GM18861 (cell line): ENCODE measurements around the gene DOCK7.

Experiments
- ATAC-seq: cut with Tn5 transposase; IDR thresholded peaks from one replicate; pipeline ENCODE4 v1.9.1; 2021; ENCODE audit not compliant: unreplicated experiment

DOCK7 gene

GRCh38 chr1:62424411-62424810 is 263.8 kb downstream of the DOCK7 start:
- no peak for ATAC-seq

- ATAC-seq = no peak
Measured at GRCh38 chr1:62423580-62424242, 264.5 kb downstream of the DOCK7 start.

GRCh38 chr1:62420214-62420613 is 268.0 kb downstream of the DOCK7 start:
- no peak for ATAC-seq

GRCh38 chr1:62417351-62417999 is 270.7 kb downstream of the DOCK7 start:
- no peak for ATAC-seq

GRCh38 chr1:62415687-62416086 is 272.5 kb downstream of the DOCK7 start:
- ATAC-seq = no peak

- ATAC-seq = no peak
Measured at GRCh38 chr1:62407398-62408009, 280.7 kb downstream of the DOCK7 start.

- ATAC-seq = no peak
Measured at GRCh38 chr1:62406576-62406975, 281.6 kb downstream of the DOCK7 start.

- no peak for ATAC-seq
Measured at GRCh38 chr1:62405247-62405646, 282.9 kb downstream of the DOCK7 start.
